HG03575 (cell line): ENCODE measurements around the gene COQ3.
A peak's percentile ranks its signal among the peaks of the same experiment; 100 is the strongest.
"Not testable (repeated sequence)": the region's sequence is repeated elsewhere in the genome, so short reads cannot be mapped to it uniquely, and the experiment has no call there.

Experiments used
- ATAC-seq: cut with Tn5 transposase; IDR thresholded peaks from one replicate; pipeline ENCODE4 v1.9.1; 2021; ENCODE audit not compliant: unreplicated experiment, insufficient number of reproducible peaks, low FRiP score; ENCODE audit errors: extremely low read depth

COQ3 gene

DNA sequence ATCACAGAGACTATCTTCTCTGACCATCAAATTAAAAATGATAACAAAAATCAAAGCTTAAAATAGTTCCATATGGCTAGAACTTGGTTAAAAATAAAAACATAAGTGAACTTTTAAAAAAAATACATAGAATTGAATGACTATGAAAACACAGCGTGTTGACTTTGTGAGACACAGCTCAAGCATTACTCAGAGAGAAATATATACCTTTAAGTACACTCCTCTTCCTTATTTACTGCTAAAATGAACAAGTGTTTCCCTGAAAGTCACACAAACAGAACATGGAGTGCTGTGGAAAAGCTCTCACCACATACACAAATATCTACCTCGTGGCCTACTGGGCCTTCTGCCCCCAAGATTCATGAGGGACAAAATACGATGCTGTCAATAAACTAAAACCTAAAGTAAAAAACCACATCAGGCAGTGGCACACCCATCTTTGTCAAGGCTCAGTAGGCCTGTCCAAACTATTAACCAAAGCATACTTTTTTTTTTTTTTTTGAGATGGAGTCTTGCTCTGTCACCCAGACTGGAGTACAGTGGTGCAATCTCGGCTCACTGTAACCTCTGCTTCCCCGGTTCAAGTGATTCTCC lies 52.0 kb downstream of the COQ3 start:
- no peak for ATAC-seq

DNA sequence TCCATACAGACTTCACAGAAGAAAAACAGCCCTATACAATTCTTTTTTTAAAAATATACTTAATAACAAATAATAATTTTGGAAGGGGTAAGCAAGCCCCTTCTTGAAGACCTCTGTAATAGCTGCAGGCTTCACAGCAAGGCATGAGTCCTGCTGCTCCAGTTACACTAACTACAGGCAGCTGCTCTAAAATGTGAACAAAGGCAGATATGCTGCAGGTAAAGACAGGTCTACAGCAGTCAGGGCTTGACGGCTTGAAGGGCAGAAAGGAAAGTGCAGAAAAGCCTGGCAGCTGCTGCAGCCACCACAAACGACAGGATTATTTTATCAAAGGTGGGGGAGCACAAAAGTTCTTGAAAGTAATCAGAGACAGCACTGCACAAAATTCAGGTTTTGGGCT lies 55.8 kb downstream of the COQ3 start:
- no peak for ATAC-seq

DNA sequence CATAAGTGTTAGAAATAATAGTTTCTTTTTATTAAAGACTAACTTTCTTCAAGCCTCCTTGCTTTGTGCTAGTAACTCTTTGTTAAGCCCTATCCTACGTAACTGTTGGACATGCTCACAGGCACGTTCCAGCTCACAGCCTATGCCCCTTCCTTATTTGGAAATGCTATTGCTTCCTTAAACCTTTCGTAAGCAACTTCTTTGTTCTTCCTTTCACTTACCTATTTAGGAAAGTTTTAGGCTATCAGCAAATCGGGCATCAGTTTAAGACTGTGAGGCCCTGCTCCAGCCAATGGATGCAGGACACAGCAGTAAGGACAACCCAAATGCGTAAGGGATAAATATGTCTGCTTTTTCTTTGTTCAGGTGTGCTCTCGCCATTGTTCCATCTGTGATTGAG lies 58.7 kb downstream of the COQ3 start:
- not testable (repeated sequence) for ATAC-seq

DNA sequence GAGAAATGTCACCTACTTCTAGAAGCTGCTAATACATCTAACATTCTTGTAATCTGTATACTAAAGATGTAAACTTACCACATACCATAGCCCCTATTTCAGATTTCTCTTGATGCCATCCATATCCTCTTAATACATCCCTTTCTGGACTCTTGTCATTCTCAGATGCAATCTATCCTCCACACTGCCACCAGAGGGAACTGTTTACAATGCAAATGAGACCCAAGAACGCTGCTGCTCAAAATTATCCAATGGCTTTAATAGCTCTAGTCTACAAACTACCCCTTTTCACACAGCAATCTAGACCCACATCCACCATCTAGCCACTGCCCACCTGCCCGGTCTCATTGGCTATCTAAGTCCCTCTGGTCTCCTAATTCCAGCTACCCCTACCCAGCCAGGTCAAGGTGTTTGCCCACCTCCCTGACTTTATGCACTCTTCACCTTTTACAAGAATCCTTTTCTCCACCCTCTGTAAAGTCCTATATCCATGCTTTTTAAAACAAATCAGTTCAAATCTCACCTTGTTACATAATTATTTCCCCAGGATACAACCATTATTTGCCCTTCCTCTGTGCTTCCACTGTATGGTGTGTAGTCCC lies 59.4 kb downstream of the COQ3 start:
- peak; percentile 26 for ATAC-seq

DNA sequence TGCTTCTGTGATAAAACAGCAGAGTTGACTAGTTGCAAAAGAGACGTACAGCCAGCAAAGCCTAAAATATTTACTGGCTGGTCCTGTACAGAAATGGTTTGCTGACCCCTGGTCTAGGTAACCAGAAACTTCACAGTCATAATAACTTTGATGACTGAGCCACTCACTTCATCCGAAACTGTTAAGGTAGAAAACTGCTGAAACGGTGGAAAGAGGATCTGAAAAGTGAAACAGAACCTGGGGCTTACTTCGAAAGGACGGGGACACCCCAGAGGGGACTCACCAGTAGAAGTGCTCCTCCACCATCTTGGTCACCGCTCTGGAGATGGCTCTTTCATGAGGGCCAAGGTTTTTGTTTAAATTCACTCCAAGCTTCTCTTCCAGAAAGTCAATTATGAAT lies 60.9 kb downstream of the COQ3 start:
- ATAC-seq: peak; percentile 76

DNA sequence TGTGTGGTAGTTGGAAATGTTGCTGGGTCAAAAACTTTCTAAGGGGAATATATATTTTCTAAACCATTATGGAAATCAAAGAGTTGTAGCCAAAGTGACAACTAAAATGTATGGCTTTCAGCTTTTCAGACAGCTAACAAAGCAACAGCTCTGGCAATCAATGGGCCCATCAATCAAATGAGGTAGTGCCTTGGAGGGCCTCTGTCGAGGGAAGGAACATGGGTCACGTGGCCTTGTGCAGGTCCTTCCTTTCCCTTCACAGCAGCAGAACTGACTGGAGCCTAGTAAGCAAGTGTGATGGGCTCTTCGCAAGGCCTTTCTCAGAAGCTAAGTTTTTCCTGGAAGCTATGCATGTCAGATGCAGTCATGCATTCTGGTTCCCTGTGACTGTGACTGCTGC lies 62.5 kb downstream of the COQ3 start:
- ATAC-seq: no peak

DNA sequence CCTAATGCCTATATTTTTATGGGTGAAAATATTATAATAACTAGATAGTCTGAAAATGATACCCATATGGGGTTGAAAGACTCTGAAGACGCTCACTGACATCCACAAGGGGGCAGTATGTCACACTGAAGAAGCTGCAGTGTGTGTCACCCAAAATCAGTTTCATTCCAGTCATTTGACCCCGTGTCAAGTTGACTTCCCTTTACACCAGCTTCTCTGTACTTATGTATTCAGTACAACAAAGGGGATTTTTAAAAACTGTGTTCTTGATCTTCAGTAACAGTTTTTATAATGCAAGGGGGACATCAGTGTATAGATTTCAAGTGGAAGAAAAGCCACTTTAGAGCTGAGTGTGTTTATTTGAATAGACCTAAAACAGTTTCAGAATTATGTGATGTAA lies 63.8 kb downstream of the COQ3 start:
- ATAC-seq: peak; percentile 74

DNA sequence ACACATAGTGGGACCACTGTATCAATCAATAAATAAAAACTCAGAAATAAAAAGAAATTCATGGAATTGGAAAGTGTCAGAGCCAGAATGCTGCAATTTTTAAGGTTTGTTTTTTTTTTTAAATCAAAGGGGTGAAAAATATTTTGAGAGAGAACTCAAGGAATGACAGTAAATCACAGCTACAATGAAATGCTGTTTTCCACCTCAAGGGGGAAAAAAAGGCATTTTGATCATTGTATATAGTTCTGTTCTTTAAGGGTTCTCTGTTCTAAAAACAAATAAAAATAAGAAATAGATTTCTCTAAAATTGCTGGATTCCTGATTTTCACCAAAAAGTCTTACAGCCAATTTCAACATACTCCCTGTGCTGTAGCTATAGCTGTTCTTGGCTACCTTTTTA lies 69.0 kb downstream of the COQ3 start:
- ATAC-seq: no peak
